Tibial nerve (tissue), 4 donors: ENCODE data around the gene ADGRL1. TPM values are rescaled to one million over a fixed set of nuclear protein-coding genes. Genes with fewer than 3 reads are reported as not detected.
"Not testable (repeated sequence)": the region's sequence is repeated elsewhere in the genome, so short reads cannot be mapped to it uniquely, and the experiment has no call there.

Experiments
- DNase-seq, 2 donors: peaks; one replicate each; pipeline ENCODE4 v3.0.0-alpha.2; 2019; ENCODE audit warnings: low spot score in 2 of 2
- H3K27ac ChIP-seq, 4 donors: fragments of 200-600 bp; sonication (generic) in 3 of 4; one replicate each; pipeline ENCODE4 v1.5.1; 2017 to 2019; ENCODE audit warnings: mild to moderate bottlenecking in 1 of 4
- H3K27me3 ChIP-seq, 2 donors: fragments of 200-600 bp; sonication (generic) in 1 of 2; one replicate each; pipeline versions ENCODE4 v1.5.1 to v1.6.0; 2017 to 2019
- H3K36me3 ChIP-seq, 3 donors: fragments of 200-600 bp; sonication (generic); one replicate each; pipeline ENCODE4 v1.5.1; 2018 to 2019
- H3K4me1 ChIP-seq, 4 donors: fragments of 200-600 bp; sonication (generic) in 3 of 4; one replicate each; pipeline ENCODE4 v1.5.1; 2017 to 2019
- H3K4me3 ChIP-seq, 4 donors: fragments of 200-600 bp; sonication (generic) in 3 of 4; one replicate each; pipeline ENCODE4 v1.5.1; 2017 to 2019; ENCODE audit warnings: mild to moderate bottlenecking in 1 of 4, moderate library complexity in 1 of 4
- H3K9me3 ChIP-seq, 4 donors: fragments of 200-600 bp; sonication (generic) in 3 of 4; one replicate each; pipeline ENCODE4 v1.5.1; 2017 to 2019
- CTCF ChIP-seq, 5 experiments: fragments of 200-600 bp in 3 of 5; fragments of 450-650 bp in 2 of 5; sonication (generic) in 3 of 5; IDR thresholded peaks; one replicate each; pipeline ENCODE4 v1.5.1; 2016 to 2019; ENCODE audit warnings: antibody characterized with exemption in 5 of 5, mild to moderate bottlenecking in 3 of 5, moderate library complexity in 2 of 5
- EP300 ChIP-seq, 2 donors: sonication (generic); formaldehyde crosslinking; IDR thresholded peaks; one replicate each; pipeline ENCODE4 v1.6.1; 2017; ENCODE audit warnings: antibody characterized with exemption in 2 of 2, mild to moderate bottlenecking in 1 of 2
- POLR2A ChIP-seq, 2 donors: fragments of 450-650 bp; IDR thresholded peaks; one replicate each; pipeline ENCODE4 v1.6.1; 2017; ENCODE audit warnings: antibody characterized with exemption in 2 of 2, mild to moderate bottlenecking in 2 of 2, moderate library complexity in 2 of 2
- WGBS, 2 donors: methylation state at CpG; one replicate each; pipeline ENCODE4 v1.1.5; 2018; 5-methylcytosine and 5-hydroxymethylcytosine counted together
- total RNA-seq, 4 donors: library from RNA; depleted of rRNA; stranded (reverse); fragments of >200 nt; gene quantifications; one replicate each; pipeline ENCODE4 v1.1.0, GENCODE V29; 2016

Gene ADGRL1
- total RNA-seq, 4 donors from 2014 or later, result 8.0 to 17.5 (median 11.2) TPM

GRCh38 chr19:14147797-14148605, 58.0 kb downstream of the ADGRL1 start:
- WGBS, 2 donors, result 16 to 27% methylated on average over 16 to 19 of the region's 20 CpGs
- DNase-seq, result peak; percentile 51 to 52

GRCh38 chr19:14146789-14147216, 59.2 kb downstream of the ADGRL1 start:
- no peak overlapping the region for H3K4me3 ChIP-seq
- no peaks in the 10 kb centered on the region for H3K9me3 ChIP-seq
- peak overlapping the region in 2 of 4 donors; percentile 14 to 33 for H3K27ac ChIP-seq
- WGBS, 2 donors, result 45 to 47% methylated on average over 7 of the region's 7 CpGs
- no peak for DNase-seq
- H3K4me1 ChIP-seq, result peaks cover 0 to 44% (median 26%) of the 10 kb centered on the region in 4 donors
- H3K27me3 ChIP-seq, result no peaks in the 10 kb centered on the region
- no peak for TF ChIP-seq POLR2A (IDR thresholded peaks at IDR 0.05)
- no peak for TF ChIP-seq CTCF (IDR thresholded peaks at IDR 0.05)
- TF ChIP-seq EP300 (IDR thresholded peaks at IDR 0.05), result no peak
- peaks cover 0 to 9% (median 0%) of the 10 kb centered on the region in 3 donors for H3K36me3 ChIP-seq

More at GRCh38 chr19:14147797-14148605, 58.0 kb downstream of the ADGRL1 start:
- Histone ChIP-seq H3K27ac (peak overlapping the region in 3 of 4 donors; percentile 56 to 80 (median 71)), H3K9me3 (no peaks in the 10 kb centered on the region), H3K27me3 (no peaks in the 10 kb centered on the region), H3K4me1 (peaks cover 0 to 44% (median 26%) of the 10 kb centered on the region in 4 donors), H3K36me3 (peaks cover 0 to 20% (median 0%) of the 10 kb centered on the region in 3 donors), H3K4me3 (peak overlapping the region in 1 of 4 donors; percentile 12)
- TF ChIP-seq POLR2A (IDR thresholded peaks at IDR 0.05) (no peak), CTCF (IDR thresholded peaks at IDR 0.05) (peak; percentile 58 to 89 (median 87)), EP300 (IDR thresholded peaks at IDR 0.05) (peak in 1 of 2 donors; percentile 8)

- H3K9me3 ChIP-seq, DNase-seq, H3K27me3 ChIP-seq, H3K4me3 ChIP-seq, H3K36me3 ChIP-seq: not testable (repeated sequence)
- peaks cover 0 to 44% (median 26%) of the 10 kb centered on the region in 4 donors for H3K4me1 ChIP-seq
- H3K27ac ChIP-seq, result peak overlapping the region in 1 of 4 donors; percentile 14
- WGBS, 2 donors, result 89 to 96% methylated on average over 10 of the region's 10 CpGs
These were observed 59.8 kb downstream of the ADGRL1 start for GRCh38 chr19:14146169-14146568.

- H3K36me3 ChIP-seq, result no peaks in the 10 kb centered on the region
- no peaks in the 10 kb centered on the region for H3K9me3 ChIP-seq
- no peak overlapping the region for H3K4me3 ChIP-seq
- 80 to 85% methylated on average over 6 of the region's 6 CpGs for WGBS, 2 donors
- H3K27ac ChIP-seq, result no peak overlapping the region
- TF ChIP-seq CTCF (IDR thresholded peaks at IDR 0.05), result no peak
- H3K27me3 ChIP-seq, result no peaks in the 10 kb centered on the region
- DNase-seq, result no peak
- peaks cover 0 to 38% (median 25%) of the 10 kb centered on the region in 4 donors for H3K4me1 ChIP-seq
These were observed 60.6 kb downstream of the ADGRL1 start for GRCh38 chr19:14145381-14145780.

GRCh38 chr19:14142262-14143190, 63.4 kb downstream of the ADGRL1 start:
- 87 to 91% methylated on average over 12 of the region's 12 CpGs for WGBS, 2 donors
- TF ChIP-seq EP300 (IDR thresholded peaks at IDR 0.05), result no peak
- TF ChIP-seq POLR2A (IDR thresholded peaks at IDR 0.05), result no peak
- no peak for TF ChIP-seq CTCF (IDR thresholded peaks at IDR 0.05)
- Histone ChIP-seq H3K4me3 (no peak overlapping the region), H3K4me1 (peaks cover 0 to 34% (median 12%) of the 10 kb centered on the region in 4 donors), H3K9me3 (no peaks in the 10 kb centered on the region), H3K27ac (no peak overlapping the region), H3K36me3 (peaks cover 0 to 4% (median 0%) of the 10 kb centered on the region in 3 donors), H3K27me3 (no peaks in the 10 kb centered on the region)
- no peak for DNase-seq
